K562 (cell line): ENCODE measurements around the gene ZNF208. TPM values are rescaled to one million over a fixed set of nuclear protein-coding genes. Genes with fewer than 3 reads are reported as not detected.

Source experiments
- CBX1 ChIP-seq: sonication (generic); IDR thresholded peaks from 2 replicates; pipeline ENCODE4 v1.6.1; 2016; ENCODE audit warnings: antibody characterized with exemption, low read depth, mild to moderate bottlenecking
- CBX3 ChIP-seq, 2 experiments: IDR thresholded peaks; 1 replicate in 1 of 2; 2 replicates in 1 of 2; pipeline ENCODE4 v1.6.1; 2012; ENCODE audit warnings: inconsistent platforms in 2 of 2, low read length in 2 of 2, borderline replicate concordance in 1 of 2, control low read depth in 1 of 2
- HDAC8 ChIP-seq: fragments of 450-650 bp; IDR thresholded peaks from 2 replicates; pipeline ENCODE4 v1.6.1; 2016; ENCODE audit warnings: mild to moderate bottlenecking, missing genetic modification characterization, moderate library complexity, missing compliant biosample characterization
- MCM5 ChIP-seq: fragments of 450-650 bp; IDR thresholded peaks from 2 replicates; pipeline ENCODE4 v1.6.1; 2016; ENCODE audit warnings: low read depth
- PHTF2 ChIP-seq: fragments of 250-450 bp; sonication (Bioruptor Pico); IDR thresholded peaks from 2 replicates; pipeline ENCODE4 v1.5.0; 2021; ENCODE audit warnings: mild to moderate bottlenecking
- TRIM28 ChIP-seq: fragments of 450-650 bp; IDR thresholded peaks from 2 replicates; pipeline ENCODE4 v1.6.1; 2017
- XRCC5 ChIP-seq: fragments of 200-400 bp; formaldehyde crosslinking; IDR thresholded peaks from 2 replicates; pipeline ENCODE4 v1.6.1; 2017; ENCODE audit warnings: low read depth, mild to moderate bottlenecking, low read length
- ZNF280B ChIP-seq: fragments of 250-450 bp; sonication (Bioruptor Pico); IDR thresholded peaks from 2 replicates; pipeline ENCODE4 v1.5.1; 2021; ENCODE audit warnings: mild to moderate bottlenecking
- ZNF407 ChIP-seq: fragments of 450-650 bp; IDR thresholded peaks from 2 replicates; pipeline ENCODE4 v1.6.1; 2016; ENCODE audit warnings: low read depth
- ZNF589 ChIP-seq: fragments of 200-800 bp; sonication (Bioruptor generic); IDR thresholded peaks from 2 replicates; pipeline ENCODE4 v1.6.1; 2016; ENCODE audit warnings: low read depth, missing genetic modification characterization, missing compliant biosample characterization
- ZNF639 ChIP-seq, 2 experiments: fragments of 200-800 bp in 1 of 2; sonication (Bioruptor generic) in 1 of 2; sonication (generic) in 1 of 2; formaldehyde crosslinking in 1 of 2; IDR thresholded peaks in 1 of 2; conservative IDR thresholded peaks in 1 of 2; 2 replicates each; pipeline versions ENCODE4 v1.5.0 to v1.6.1; 2016 to 2020; ENCODE audit warnings: missing compliant biosample characterization in 1 of 2, missing genetic modification characterization in 1 of 2, missing genetic modification reagents in 1 of 2
- polyA plus RNA-seq, 8 experiments: library from polyadenylated mRNA; depleted of rRNA in 4 of 8; stranded (reverse) in 5 of 8; unstranded in 3 of 8; fragments of >200 nt; fragmentation: Nextera tagmentation in 2 of 8; fragmentation: Illumina TruSeq in 1 of 8; extraction: Ambion mirVana in 2 of 8; extraction: Trizol in 1 of 8; gene quantifications; 2 replicates each; pipeline versions ENCODE4 v1.2.1 to v1.2.3, GENCODE V29; 2011 to 2014; ENCODE audit warnings: inconsistent platforms in 1 of 8, missing spikeins in 1 of 8
- total RNA-seq, 7 experiments: library from RNA; depleted of rRNA in 6 of 7; stranded (reverse); fragments of >200 nt in 6 of 7; fragmentation: Illumina TruSeq in 2 of 7; extraction: Trizol in 2 of 7; gene quantifications; 2 replicates each; pipeline versions ENCODE4 v1.2.1 to v1.2.3, GENCODE V29; 2011 to 2021; ENCODE audit warnings: low replicate concordance in 1 of 7
- TF ChIP-seq, protein P1 (sequence below): fragments of 250-450 bp; sonication (Bioruptor Pico); IDR thresholded peaks from 2 replicates; pipeline ENCODE4 v1.9.0; 2021; ENCODE audit warnings: mild to moderate bottlenecking

The ZNF208 gene
- total and polyA plus RNA-seq, 9 of the 15 experiments (the other 6 are each of a cell fraction or from before 2014, with no cell fraction given), result 0.81 to 4.5 (median 3.2) TPM

GRCh38 chr19:21947775-21948174 lies 63.0 kb downstream of the ZNF208 start (continued):
- peak; percentile 92 to 99 for TF ChIP-seq CBX3 (IDR thresholded peaks at IDR 0.05; ENCODE audit: borderline replicate concordance in 1 of 2, low read length in 2 of 2)
- no peak for TF ChIP-seq PHTF2 (CRISPR knock-in tag)
- TF ChIP-seq XRCC5, result no peak
- no peak for TF ChIP-seq ZNF639 (CRISPR knock-in tag; conservative IDR thresholded peaks at IDR 0.05 in 1 of 2, IDR thresholded peaks at IDR 0.05 in 1 of 2)
- TF ChIP-seq HDAC8, result no peak
- TF ChIP-seq MCM5, result no peak
- TF ChIP-seq ZNF407, result no peak
- peak; percentile 99; the same call in 1 of the 2 replicates for TF ChIP-seq CBX1
- TF ChIP-seq TRIM28, result peak; percentile 90
- TF ChIP-seq ZNF589 (CRISPR knock-in tag), result no peak
- TF ChIP-seq ZNF280B (CRISPR knock-in tag), result peak; percentile 82
- TF ChIP-seq, protein P1, sequence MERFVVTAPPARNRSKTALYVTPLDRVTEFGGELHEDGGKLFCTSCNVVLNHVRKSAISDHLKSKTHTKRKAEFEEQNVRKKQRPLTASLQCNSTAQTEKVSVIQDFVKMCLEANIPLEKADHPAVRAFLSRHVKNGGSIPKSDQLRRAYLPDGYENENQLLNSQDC (CRISPR knock-in tag), result no peak
